NCI-H2196 treated with DMSO at 0.1 percent for 48 hours (cell line): ENCODE results near the gene OR8B8.
"Not testable (repeated sequence)": the region's sequence is repeated elsewhere in the genome, so short reads cannot be mapped to it uniquely, and the experiment has no call there.

Source experiments
- DNase-seq: peaks from one replicate; lab custom pipeline; 2025; ENCODE audit not compliant: unreplicated experiment; lab: John Stamatoyannopoulos, UW

The OR8B8 gene, protein sequence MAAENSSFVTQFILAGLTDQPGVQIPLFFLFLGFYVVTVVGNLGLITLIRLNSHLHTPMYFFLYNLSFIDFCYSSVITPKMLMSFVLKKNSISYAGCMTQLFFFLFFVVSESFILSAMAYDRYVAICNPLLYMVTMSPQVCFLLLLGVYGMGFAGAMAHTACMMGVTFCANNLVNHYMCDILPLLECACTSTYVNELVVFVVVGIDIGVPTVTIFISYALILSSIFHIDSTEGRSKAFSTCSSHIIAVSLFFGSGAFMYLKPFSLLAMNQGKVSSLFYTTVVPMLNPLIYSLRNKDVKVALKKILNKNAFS

DNA sequence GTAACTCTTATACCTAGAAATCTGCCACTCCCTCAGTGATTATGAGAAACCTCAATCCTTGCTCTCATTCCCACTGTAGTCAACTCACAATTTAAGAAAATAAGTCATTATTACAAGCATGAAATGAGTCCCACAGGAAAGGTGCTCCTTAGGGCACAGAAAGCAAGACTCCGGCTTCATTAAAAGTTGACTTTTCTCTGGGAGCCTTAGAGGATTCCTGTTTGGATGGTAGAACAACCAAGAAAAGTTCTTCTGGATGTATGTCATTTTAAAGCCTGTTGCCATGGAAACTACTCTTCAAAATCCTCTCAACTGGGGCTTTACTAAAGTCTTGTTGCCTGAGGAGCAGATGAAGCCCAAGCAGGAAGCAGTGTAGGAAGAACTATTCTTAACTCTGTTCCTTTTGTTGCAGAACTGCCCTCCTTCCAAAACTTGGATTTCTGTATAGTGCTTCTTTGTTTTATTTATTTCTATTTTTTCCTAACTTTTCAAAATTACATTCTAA lies at the start of gene OR8B8:
Gene OR8B8, minus strand, starts transcription at position 51 of the 505 bp plus-strand sequence. CDS start 4,611 bp downstream, outside the sequence.
- no peak for DNase-seq

DNA sequence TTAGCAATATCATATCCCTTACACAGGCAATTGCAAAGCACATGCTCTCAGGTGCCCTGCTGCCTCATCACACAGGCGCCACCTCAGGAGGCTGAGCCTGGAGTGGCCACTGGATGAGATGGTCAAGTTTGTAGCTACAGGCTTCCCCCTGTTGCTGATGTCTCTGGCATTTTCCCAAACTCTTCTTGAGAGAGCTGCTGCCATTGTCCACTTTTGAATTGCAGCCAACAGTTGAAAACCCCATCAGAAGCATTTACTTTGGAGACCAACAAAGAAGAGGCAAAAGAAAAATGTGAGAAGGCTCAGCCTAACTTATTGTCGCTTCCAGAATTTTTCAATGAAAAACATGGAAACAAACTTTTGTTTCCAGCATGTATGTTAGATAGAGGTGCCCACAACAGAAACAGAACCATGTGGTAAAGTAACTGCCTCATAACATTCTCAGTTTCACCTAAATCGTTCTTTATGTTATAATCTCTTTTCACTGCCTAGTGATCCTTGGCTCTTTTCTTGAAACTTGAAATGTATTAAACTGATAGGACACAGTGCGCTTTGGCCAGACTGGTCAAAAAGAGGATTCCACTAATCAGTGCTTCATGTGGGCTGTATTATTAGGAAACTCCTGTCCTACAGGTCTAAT lies 47.6 kb upstream of the OR8B8 start:
- no peak for DNase-seq

DNA sequence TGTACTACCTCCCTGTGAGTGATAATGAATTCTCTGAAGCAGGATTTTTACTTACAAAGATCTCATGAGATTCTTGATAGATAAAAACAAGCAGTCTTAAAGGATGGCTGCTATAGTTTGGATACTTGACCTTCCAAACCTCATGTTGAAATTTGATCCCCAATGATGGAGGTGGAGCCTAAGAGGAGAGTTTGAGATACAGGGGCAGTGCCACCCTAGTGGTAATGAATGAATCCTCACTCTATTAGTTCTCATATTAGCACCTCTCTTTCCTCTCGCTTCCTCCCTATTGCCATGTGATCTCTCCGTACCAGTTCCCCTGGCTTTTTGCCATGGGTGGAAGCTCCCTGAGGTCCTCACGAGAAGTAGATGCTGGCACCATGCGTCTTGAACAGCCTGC lies 37.9 kb upstream of the OR8B8 start:
- DNase-seq: no peak

DNA sequence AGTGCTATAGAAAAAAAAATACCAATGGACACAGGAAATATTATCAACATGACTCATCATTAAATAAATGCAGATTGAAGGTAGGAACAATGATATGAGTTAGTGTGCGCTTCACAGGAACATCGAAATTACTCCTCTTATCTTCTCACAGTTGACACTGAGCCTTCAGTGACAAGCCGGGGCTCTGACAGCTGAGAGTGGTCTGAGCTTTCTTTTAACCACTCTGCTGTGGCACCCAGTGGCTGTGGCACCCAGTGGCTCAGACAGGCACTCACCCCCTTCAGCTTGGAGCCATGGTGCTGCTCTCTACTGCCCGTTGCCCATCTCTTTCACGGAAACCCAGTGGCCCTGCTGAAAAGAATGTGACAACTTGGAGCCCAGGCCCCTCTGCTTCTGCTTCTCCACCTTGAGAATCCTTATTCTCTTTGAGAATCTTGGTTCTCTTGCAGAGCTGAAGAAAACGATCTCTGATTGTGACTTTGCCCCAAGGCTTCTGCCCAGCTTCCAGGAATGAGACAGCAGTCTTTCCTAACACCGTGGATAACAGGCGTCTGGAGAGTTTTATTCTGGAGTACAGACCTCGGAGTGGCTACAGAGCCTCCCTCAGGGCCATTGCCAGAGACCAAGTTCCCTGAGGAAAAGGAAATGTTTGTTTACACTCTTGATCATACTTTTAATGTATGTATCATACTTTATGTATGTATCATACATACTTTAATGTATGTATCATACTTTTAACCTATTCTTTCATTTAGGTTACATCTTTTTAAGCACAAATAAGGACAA lies 37.1 kb upstream of the OR8B8 start:
- DNase-seq: no peak

DNA sequence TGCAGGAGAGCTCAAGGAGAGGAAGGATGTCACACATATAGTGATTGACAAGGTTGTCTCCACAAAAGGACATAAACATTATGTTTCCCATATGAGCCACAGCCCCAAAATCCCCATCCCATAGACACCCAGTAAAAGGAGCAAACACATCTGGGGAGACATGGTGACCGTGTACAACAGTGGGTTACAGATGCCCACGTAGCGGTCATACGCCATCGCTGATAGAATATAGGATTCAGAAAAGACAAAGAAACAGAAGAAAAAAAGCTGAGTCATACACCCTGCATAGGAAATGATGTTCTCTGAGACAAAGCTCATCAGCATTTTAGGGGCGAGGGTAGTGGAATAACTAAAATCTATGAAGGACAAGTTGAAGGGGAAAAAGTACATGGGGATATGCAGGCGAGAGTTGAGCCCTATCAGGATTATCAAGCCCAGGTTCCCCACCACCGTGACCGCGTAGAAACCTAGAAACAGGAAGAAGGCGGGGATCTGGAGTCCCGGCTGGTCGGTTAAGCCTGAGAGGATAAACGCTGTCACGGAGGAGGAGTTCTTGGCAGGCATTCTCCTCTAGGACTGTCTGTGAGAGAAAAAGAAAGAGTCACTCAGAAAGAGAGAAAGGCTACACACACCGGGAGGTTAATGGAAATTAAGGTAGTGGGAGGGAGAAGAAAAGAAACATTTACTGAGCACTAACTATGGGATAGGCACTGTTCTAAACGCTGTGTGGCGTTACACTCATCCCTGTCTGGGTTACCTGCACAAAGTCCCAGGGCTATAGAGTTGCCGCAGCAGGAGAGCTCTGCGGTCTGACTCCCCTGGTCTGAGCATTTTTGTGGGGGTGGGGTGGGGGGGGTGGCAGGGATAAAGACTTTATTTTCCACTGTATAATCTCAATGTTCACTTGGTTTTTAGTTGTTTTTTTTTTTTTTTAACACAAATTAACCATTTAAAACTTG lies 36.1 kb upstream of the OR8B8 start:
- DNase-seq: no peak

DNA sequence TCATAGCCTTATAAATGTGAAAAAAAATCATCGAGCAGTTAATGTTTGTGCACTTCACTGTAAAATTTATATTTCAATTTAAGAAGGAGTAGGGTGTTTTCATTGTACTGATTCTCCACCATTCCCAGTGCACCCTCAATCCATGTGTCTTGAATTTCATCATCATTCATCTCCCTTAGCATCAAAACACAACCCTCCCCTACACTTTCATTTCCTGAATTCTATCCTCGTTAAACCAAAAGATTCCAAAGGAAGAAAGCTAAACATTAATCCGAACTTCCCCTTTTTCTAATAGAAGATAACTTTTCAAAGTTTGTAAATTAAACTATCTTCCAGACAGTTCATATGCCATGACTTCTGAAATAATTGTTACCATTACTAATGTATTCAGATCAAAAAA lies 34.1 kb upstream of the OR8B8 start:
- DNase-seq: no peak

DNA sequence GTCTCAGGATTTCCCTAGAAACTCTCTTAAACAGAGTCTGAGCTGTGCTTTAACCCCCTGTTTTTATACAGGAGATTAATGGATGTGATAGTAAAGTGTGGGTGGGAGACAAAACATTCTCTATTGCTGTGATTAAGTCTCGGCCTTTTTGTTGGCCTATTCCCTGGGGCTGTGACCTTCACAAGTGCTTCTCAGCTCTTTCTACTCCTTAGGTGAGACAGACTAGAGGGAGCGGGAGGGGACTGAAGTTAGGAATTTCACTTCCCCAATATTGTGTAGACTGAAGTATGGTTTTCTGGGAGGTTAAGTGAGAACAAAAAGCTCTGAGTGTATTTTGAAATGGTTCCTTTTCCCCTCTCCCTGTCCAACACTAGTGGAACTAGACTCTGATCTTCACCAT lies 29.8 kb upstream of the OR8B8 start:
- no peak for DNase-seq

DNA sequence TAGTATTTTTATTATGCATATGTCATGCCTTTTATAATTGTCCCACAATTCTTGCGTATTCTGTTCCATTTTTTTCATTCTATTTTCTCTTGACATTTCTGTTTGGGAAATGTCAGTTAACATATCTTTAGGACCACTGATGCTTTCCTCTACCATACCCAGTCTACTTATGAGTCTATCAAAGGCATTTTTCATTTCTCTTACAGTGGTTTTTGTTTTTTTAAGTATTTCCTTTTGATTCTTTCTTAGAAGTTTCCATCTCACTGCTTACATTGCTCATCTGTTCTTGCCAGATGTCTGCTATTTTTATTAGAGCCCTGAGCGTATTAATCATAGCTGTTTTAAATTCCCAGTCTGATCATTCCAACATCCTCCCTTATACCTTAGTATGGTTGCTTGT lies 29.3 kb upstream of the OR8B8 start:
- no peak for DNase-seq

DNA sequence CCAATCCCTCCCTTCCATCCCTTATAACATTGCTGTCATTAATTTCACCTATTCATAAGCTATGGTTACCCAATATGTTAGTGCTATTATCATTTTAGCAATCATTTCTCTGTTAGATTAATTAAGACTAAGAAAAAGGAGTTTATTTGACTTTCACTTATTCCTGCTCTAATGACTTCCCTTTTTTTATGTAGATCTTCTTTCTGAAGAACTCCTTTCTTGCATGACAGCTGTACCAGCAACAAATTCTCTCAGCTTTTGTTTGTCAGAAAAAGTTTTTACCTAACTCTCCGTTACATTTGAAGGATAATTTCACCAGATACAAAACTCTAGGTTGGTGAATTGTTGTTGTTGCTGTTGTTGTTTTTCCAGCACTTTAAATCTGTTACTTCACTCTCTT lies 28.6 kb upstream of the OR8B8 start:
- DNase-seq: no peak

DNA sequence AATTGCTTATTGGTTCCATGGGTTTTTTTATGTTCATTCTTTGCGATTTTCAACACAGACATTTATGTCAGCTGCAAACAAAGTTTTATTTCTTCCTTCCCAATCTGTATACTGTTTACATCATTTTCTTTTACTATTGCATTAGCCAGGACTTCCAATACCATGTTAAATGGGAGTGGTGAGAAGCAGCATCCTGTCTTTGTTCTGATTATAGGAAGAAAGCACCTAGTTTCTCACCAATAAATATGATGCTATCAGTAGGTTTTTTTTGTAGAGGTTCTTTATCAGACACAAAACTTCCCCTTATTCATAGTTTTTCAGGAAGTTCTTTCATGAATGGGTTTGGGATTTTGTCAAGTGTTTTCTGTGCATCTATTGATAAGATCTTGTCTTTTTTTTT lies 28.0 kb upstream of the OR8B8 start:
- DNase-seq: no peak

DNA sequence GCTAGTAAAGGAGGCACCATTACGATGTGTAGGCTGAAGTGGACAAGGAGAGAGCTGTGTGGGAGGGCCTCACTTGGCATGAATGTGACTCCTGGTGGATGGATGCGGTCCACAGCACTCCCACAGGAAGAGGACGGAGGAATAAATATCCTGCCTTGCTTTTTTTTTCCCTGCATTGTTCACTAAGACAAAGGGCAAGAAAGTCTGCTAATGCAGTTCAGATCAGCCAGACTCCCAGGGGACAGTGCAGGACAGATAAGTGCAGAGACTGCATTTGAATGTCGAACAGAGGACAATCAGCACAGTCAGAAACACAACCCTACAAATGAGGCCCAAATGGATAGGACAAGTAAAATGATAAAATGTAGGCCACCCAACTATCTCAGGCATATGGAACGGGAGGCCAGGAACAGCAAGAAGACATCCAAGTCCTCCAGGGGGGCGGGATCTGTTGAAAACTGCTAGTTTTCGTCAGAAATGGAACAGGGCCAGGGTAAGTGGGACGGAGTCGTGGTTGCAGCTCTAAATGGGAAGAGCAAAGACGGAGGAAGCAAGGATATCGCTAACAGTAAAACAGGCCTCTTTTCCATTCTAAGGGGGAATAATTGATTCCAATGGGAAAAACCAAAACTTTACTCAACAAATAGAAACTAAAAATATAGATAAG lies 25.2 kb upstream of the OR8B8 start:
- DNase-seq: no peak

DNA sequence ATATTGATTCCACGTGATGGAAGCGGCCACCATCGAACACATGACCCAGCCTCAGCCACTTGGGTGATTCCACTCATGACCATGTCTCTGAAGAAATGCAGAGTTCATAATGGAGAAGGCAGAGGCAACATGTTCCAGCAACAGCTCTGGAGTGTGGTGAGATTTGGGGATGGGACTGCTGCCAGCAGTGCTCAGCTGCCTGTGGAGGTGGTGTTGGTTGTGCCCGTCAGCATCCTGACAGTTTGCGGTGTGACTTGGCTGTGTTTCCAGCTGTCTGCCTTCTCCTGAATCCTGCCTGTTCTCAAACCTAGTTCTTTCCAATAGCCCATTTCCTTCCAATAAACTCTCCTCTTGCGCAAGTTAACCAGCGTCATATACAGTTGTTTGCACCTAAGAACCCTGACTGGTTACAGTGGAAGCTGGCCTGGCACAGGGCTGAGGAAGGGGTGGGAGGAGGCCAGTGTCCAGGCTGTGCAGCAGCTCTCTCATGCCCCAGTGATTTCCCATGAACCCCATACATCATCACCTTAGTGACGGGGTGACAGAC lies 22.0 kb upstream of the OR8B8 start:
- DNase-seq: no peak

DNA sequence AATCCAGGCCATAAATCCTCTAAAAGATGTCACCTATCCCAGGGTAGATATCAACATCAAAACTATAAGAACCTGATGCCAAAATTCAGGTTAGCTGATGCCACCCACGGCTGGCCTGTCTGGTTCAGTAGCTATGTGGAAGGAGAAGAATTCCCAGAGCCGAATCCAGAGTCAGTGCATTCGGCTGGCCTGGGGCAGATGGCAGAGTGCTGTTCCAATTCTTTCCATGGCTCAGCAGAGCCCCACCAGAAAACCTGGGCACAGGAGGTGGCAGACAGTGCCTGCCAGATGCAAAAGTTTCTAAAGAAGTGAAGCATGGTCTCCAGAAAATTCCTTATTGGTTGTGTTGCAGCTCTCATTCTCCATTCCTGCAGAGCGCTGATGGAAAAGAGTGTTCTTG lies 19.9 kb upstream of the OR8B8 start:
- no peak for DNase-seq

DNA sequence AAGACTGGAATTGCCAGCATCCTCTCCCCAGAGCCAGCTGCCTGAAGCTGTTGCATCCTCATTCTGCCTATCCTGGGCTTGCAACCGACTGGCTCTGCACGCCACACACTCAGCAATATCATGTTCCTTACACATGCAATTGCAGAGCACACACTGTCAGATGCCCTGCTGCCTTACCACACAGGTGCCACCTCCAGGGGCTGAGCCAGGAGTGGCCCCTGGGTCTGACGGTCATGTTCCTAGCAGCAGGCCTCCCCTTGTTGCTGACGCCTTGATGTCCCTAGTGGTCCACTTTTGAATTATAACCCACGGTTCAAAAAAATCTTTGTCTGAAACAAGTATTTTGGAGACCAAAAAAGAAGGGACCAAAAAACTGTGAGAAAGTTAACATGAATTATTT lies 18.5 kb upstream of the OR8B8 start:
- DNase-seq: no peak

DNA sequence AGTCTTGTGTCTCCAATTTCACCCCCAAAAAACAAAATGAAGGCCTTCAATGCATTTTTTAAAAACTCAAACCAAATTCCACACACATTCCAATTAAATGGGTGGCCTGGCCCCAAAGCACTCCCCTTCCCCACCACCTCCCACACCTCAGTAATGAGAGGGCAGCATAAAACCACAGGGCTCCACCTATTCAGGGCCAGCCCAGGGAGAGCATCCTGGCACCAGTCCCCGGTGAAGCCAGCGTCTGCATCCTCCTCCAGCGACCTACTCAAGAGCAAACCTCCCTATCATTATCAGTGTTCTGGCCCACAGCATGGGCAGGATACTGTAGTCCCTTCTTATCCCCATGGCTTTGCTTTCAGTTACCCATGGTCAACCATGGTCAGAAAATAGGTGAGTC lies 17.8 kb upstream of the OR8B8 start:
- no peak for DNase-seq

DNA sequence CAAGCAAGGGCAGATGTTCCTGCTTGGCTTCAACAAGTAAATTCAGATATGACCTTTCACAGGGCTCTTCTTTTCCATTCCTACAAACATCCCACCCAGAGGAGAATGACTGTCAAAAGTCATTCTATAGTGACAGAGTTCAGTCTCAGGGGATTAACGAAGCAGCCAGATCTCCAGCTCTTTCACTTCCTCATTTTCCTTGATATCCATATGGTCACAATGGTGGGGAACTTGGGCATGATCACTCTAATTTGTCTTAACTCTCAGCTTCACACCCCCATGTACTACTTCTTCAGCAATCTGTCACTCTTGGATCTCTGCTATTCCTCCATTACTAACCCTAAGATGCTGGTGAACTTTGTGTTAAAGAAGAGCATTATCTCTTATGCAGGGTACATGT lies 15.0 kb upstream of the OR8B8 start:
- no peak for DNase-seq

DNA sequence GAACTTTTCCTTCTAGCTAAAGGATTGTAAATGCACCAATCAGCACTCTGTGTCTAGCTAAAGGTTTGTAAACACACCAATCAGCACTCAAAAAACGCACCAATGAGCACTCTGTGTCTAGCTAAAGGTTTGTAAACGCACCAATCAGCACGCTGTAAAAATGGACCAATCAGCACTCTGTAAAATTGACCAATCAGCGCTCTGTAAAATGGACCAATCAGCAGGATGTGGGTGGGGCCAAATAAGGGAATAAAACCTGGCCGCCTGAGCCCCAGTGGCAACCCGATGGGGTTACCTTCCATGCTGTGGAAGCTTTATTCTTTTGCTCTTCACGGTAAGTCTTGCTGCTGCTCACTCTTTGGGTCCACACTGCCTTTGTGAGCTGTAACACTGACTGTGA lies 13.9 kb upstream of the OR8B8 start:
- DNase-seq: not testable (repeated sequence)

DNA sequence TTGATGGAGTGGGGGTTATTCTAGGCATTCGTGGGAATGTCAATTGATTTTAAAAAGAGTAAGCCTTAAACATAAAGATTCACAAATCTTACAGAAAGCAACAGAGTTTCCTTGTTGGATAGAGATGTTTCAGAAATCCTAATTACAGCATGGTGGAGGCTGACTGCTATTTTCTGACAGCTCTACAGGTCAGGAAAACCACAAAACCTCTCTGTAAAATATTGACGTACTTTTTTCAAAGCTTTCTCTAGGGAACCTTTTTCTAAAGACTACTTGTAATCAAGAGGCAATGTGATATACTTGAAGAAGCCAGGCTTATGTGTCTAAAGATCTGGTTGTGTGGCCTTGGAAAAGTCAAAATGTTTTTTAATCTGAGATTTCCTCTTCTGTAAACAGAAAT lies 9.1 kb upstream of the OR8B8 start:
- no peak for DNase-seq

DNA sequence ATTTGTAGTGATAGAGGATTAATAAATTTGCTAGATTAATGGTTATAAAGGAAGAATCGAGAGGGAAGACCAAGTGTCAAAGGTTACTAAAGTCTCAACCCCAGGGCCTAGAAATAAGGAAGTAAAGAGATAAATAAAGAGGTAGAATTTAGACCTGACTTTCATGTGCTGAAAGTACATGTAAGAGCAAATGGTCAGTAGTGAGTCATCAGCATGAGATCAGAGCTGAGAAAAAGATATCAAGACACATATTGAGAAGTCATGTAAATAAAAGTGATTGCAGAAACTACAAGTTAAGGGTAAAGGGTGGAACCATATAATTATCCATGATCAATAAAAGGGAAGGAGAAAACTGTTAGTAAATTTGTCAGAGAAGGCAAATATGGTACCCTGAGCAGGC lies 1.4 kb upstream of the OR8B8 start:
- DNase-seq: no peak

DNA sequence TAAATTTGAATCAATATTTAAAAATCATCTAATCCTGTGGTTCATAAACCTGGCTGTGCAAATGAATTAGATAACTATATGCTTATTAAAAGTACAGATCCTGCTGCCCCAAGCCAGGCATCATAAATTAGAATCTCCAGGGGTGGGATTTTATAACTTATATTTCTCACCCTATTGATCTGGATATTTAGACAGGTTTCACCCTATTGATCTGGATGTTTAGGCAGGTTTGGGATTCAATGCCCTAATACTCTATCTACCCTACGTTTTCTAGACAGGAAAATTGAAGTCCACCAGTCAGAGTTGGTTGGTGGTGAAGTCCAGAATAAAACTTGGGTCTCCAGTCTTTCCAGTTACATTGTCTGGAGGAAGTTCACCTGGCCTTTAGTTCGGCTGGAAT lies 2.6 kb downstream of the OR8B8 start:
- DNase-seq: no peak
